HG03469 (cell line): Measurements from ENCODE around the gene VN1R2.
"Not testable (repeated sequence)": the region's sequence is repeated elsewhere in the genome, so short reads cannot be mapped to it uniquely, and the experiment has no call there.

ENCODE experiments used
- ATAC-seq: cut with Tn5 transposase; IDR thresholded peaks from one replicate; pipeline ENCODE4 v1.9.1; 2021; ENCODE audit warnings: mild to moderate bottlenecking, moderate library complexity, moderate number of reproducible peaks; ENCODE audit not compliant: unreplicated experiment

The VN1R2 gene, protein sequence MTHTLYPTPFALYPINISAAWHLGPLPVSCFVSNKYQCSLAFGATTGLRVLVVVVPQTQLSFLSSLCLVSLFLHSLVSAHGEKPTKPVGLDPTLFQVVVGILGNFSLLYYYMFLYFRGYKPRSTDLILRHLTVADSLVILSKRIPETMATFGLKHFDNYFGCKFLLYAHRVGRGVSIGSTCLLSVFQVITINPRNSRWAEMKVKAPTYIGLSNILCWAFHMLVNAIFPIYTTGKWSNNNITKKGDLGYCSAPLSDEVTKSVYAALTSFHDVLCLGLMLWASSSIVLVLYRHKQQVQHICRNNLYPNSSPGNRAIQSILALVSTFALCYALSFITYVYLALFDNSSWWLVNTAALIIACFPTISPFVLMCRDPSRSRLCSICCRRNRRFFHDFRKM

DNA sequence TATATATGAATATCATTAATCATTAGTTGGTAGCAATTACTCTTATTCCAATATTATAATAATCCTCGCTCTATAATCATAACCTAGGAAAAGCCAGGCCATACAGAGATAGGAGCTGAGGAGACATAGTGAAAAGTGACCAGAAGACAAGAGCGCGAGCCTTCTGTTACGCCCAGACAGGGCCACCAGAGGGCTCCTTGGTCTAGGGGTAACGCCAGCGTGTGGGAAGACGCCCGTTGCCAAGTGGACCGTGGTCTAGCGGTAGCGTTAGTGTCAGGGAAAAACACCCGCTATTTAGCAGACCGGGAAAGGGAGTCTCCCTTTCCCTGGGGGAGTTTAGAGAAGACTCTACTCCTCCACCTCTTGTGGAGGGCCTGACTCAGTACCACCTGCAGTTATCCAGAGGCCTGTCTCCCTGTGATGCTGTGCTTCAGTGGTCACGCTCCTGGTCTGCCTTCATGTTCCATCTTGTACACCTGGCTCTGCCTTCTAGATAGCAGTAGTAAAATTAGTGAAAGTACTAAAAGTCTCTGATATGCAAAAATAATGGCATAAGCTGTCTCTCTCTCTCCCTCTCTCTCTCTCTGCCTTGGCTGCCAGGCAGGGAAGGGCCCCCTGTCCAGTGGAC is at the start of gene VN1R2:
VN1R2 (plus strand) TSS at position 578 of the 628 bp plus-strand sequence. CDS start 84 bp downstream, outside the sequence.
- ATAC-seq, result not testable (repeated sequence)

DNA sequence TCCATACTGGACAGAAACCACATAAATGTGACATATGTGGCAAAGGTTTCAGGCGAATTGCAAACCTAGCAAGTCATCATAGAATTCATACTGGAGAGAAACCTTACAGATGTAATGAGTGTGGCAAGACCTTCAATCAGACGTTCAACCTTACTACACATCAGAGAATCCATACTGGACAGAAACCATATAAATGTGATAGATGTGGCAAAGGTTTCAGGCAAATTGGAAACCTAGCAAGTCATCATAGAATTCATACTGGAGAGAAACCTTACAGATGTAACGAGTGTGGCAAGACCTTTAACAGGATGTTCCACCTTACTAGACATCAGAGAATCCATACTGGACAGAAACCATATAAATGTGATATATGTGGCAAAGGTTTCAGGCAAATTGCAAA is 46.5 kb upstream of the VN1R2 start:
- ATAC-seq, result not testable (repeated sequence)

DNA sequence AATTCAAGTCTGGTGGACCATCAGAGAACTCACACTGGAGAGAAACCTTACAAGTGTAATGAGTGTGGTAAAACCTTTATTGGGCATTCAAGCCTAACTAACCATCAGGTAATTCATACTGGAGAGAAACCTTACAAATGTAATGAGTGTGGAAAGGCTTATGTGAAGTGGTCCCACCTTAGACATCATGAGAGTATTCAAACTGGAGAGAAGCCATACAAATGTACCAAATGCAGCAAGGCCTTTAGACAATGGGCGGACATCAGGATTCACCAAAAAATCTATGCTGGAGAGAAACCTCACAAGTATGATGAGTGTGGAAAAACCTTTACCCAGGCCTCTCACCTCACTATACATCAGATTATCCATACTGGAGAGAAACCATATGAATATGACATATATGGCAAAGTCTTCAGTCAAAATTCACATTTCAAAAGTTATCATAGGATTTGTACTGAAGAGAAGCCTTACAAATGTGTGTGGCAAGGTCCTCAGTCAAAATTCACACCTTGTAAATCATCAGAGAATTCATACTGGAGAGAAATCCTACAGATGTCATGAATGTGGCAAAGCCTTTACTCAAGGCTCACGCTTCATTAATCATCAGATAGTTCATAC is 45.3 kb upstream of the VN1R2 start:
- ATAC-seq, result no peak

DNA sequence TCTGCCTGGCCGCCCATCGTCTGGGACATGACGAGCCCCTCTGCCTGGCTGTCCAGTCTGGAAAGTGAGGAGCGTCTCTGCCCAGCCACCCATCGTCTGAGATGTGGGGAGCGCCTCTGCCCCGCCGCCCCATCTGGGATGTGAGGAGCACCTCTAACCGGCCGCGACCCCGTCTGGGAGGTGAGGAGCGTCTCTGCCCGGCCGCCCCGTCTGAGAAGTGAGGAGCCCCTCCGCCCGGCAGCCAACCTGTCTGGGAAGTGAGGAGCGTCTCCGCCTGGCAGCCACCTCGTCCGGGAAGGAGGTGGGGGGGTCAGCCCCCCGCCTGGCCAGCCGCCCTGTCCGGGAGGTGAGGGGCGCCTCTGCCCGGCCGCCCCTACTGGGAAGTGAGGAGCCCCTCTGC is 35.4 kb upstream of the VN1R2 start:
- not testable (repeated sequence) for ATAC-seq

DNA sequence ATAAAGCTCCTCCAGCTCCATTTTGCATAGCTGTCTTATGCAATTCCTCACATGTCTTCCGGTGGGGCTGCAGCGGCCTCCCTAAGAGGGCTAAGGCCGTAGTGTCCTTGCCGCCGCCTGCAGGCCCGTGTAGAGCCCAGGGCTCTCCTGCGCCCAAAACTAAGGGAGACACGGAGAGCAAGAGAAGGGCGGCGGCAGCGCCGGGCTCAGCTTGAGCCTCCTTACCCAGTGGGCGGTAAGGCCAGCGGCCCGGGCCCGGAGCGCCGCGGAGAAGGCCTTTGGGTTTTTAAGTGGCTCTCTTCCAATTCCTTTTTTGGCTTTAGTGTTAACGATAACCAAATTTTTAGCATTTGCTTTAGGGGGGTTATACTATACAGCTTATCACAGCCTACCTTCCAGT is 33.5 kb upstream of the VN1R2 start:
- ATAC-seq, result no peak

DNA sequence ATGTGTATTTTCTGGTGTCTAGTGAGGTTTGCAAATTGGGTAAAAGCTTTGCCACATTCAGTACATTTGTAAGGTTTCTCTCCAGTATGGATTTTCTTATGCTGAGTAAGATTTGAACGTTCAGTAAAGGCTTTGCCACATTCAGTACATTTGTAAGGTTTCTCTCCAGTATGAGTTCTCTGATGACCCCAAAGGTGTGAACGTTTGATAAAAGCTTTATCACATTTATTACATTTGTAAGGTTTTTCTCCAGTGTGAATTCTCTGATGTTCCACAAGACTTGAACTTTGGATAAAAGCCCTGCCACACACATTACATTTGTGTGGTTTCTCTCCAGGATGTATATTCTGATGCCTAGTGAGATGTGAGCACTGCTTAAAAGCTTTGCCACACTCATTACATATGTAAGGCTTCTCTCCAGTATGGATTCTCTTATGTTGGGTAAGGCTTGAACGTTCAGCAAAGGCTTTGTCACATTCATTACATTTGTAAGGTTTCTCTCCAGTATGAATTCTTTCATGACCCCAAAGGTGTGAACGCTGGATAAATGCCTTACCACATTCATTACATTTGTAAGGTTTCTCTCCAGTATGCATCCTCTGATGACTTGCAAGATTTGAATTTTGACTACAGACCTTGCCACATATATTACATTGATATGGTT is 20.8 kb upstream of the VN1R2 start:
- ATAC-seq, result no peak

DNA sequence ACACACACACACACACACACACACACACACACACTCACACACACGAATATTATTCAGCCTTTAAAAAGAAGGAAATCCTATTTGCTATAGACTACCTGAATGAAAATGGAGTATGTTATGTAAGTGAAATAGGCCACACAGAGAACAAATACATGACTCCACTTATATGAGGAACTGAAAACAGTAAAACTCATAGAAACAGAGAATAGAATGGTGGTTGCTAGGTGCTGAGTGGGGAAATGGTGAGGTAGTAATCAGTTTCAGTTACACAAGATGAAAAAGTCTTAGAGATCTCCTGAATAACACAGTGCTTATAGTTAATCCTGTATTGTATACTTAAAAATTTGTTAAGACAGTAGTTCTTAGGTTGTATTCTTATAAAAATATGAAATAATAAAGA is 11.6 kb upstream of the VN1R2 start:
- no peak for ATAC-seq

DNA sequence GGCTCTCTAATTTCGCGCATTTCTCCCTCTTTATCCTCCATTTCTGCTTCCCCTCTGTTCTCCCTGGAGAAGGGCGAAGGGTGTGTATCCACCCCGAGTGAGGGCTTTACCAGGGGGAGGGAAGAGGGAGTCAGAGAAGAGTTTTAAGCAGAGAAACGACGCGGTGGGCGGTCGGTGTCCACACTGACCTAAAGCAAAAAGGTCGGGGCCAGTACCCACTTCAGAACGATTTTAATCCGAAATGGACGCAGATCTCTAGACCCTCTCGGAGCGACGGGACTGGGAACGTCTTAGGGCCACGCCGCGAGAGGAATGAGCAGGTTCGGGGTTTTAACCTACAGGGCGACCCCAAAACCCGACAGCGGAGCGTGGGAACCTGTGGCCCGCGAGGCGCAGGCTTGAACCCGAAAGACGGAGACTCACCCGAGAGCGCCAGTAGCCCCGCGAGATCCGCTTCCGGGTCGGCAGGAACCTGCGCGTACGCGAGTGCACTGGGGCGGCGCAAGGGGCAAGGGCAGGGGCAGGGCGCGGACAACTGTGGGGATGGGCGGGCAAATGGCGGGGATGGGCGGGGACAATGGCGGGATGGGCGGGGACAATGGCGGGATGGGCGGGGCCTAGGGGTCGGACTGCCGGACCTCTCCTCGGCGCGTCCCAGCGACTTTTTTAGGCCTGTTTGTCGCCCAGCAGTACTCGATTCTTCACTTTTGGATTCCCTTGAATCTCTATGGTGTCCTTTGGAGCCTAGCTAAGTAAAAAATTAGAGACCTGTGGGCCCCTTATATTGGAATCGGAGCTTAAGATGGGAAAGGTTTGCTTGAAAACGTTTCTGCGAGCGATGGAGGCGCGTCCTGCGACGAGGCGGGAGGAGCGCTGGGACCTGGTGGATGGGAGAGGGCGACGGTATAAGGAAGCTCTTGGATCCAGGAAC is 3.4 kb upstream of the VN1R2 start, which contains the start of gene ZNF677:
ZNF677 (minus strand) TSS at position 463 of the 931 bp plus-strand sequence. CDS start 3,323 bp downstream, outside the sequence.
- no peak for ATAC-seq

DNA sequence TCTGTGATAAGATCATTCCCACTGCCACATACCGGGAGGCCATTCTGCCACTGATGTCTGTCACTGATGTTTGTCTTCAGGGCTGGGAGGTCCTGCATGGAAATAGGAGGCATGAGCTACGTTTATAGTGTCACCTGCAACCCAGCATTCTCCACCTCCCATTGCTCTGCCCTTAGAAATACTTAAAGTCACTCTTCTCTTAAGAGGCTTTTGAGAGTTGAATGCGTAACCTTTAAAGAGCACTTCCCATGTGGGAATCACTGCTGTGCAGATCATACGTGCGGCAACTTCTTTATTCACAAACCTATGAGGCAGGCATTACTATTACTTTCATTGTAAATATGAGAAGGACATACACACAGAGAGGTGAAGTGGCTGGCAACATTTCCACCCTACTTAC is 9.5 kb downstream of the VN1R2 start, which contains the start of gene VN1R4:
VN1R4 (minus strand) TSS at position 101 of the 400 bp plus-strand sequence; CDS start at position 43, 58 bp downstream.
- ATAC-seq, result not testable (repeated sequence)

DNA sequence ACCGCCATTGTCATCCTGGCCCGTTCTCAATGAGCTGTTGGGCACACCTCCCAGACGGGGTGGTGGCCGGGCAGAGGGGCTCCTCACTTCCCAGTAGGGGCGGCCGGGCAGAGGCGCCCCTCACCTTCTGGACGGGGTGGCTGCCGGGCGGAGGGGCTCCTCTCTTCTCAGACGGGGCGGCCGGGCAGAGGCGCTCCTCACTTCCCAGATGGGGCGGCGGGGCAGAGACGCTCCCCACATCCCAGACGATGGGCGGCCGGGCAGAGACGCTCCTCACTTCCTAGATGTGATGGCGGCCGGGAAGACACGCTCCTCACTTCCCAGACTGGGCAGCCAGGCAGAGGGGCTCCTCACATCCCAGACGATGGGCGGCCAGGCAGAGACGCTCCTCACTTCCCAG is 11.8 kb downstream of the VN1R2 start:
- ATAC-seq, result not testable (repeated sequence)

DNA sequence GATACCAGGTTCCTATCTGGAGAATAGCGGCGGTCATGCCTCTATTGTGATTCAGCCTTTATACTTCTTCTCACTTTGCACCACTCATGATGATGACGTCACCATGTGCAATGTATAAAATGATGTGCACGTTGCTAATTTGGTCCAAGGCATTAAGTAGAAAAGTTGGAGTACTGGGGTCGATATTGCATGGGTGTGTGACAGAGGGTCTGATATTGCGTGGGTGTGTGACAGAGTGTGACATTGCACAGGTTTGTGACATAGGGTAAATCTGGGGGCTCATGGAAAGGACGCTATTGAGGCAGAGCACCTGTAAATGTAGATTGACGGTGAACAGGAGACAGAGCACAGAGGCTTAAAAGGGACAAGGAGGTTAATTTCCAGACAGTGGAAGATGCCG is 14.0 kb downstream of the VN1R2 start:
- no peak for ATAC-seq

DNA sequence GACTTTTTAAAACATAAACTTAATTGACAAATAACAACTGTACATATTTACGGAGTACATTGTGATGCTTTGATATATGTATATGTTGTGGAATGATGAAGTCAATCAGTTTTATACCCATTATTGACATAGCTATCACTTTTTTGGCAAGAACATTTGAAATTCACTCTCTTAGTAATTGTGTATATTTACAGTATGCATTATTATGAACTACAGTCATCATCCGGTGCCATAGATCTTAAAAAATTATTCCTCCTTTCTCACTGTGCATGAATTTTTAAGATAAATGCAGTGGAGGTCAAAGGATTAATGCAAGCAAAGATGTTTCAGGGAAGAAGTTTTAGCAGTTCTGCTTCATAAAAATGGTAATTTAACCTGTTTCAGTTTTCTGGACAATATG is 17.4 kb downstream of the VN1R2 start:
- ATAC-seq, result no peak

DNA sequence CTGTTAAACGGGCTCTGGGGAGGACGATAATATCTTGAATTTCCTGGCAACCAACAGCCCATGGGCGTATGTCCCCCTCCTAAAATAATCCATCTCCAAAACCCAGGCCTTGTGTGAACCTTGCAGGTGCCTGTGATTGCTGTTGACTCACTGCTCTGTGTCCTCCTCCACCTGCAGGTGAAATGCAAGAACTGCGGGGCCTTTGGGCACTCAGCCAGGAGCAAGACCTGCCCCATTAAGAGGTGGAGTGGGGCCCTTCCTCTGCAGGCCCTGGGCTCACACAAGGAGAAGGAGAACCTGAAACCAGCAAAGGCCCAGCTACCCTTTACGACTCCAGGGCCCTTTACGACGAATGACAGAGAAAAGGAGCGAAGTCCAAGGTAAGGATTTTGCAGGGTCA is 23.9 kb downstream of the VN1R2 start:
- not testable (repeated sequence) for ATAC-seq

DNA sequence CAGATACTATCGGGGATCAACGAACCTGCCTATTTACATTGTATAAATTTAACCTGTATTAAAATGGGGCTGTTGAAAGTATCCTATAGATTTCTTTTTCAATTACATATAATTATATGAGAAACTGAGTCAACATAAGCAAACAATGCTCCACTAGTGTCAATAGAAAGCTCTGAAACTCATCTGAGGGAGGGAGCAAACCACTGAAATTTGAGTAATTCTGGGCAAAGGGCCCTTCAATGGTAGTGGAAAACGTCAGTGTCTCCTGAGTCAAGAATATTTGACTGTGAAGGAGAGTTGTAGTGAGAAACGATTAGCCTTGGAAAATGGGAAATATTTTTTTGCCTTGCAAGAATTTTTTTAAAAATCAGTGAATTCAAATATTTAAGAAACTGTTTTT is 27.0 kb downstream of the VN1R2 start:
- ATAC-seq, result no peak

DNA sequence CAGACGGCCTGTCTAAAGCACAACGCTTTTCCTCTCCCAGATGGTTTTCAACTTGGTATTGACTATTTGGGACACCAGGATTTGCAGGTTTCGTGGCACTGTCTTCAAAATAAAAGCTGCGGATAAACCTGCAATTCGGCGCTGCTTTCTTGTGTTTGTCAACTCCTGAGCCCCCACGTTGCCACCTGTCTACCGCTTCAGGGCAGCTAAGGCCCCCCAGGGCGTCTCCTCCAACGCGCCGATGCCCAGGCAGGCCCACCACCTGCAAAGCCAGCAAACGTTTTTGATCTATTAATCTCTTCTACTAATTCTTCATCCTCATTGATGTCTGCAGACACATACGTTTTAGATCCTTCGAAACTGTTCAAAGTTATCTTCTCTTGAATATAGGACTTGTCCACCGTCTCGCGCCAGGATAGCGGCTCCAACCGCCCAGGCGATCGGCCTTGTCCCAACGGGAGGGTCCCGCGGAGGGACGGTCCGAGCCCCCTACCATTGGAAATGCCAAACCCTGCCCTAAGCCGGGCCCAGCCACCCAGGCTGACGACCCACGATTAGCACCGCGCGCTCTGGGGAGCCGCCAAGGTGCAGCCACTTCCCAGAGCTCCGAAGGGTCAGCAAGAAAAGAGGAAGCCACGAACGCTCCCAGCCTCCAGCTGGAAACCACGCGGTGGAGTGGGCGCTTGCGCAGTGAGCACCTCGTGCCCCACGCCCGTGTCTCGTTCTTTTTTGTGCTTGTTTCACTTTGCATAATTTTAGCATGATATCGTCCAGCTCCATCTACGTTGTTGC is 32.9 kb downstream of the VN1R2 start:
- ATAC-seq, result no peak

DNA sequence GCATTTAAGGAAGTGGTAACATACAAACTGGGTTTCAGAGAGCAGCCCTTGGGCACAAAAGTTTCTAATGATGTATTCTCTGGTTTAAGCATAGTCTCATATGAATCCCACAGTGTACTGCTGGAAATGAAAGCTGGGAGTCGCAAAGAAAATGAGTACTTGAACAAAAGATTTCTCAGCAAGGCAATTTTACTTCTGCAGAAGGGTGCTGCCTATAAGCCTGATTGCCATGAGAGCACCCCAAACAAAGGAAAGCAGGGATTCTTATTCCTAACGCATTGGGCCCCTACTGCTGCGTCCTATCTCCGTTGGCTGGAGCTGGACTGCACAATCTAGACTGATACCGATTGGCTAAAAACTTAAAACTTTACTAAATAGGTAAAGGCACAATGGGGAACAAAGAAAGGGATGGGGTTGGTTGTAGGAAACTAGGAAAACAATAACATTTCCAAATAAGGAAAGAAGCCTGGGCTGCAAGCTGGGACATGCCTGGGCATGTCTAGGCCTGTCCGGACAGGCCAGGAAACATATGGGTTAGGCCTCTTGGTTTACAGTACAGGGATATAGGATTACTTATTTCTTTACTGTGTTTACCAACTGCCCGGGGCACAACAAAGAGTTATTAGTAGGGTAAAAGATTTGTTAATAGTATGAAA is 36.8 kb downstream of the VN1R2 start:
- no peak for ATAC-seq

DNA sequence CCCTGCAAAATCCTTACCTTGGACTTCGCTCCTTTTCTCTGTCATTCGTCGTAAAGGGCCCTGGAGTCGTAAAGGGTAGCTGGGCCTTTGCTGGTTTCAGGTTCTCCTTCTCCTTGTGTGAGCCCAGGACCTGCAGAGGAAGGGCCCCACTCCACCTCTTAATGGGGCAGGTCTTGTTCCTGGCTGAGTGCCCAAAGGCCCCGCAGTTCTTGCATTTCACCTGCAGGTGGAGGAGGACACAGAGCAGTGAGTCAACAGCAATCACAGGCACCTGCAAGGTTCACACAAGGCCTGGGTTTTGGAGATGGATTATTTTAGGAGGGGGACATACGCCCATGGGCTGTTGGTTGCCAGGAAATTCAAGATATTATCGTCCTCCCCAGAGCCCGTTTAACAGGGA is 43.2 kb downstream of the VN1R2 start:
- ATAC-seq, result not testable (repeated sequence)

DNA sequence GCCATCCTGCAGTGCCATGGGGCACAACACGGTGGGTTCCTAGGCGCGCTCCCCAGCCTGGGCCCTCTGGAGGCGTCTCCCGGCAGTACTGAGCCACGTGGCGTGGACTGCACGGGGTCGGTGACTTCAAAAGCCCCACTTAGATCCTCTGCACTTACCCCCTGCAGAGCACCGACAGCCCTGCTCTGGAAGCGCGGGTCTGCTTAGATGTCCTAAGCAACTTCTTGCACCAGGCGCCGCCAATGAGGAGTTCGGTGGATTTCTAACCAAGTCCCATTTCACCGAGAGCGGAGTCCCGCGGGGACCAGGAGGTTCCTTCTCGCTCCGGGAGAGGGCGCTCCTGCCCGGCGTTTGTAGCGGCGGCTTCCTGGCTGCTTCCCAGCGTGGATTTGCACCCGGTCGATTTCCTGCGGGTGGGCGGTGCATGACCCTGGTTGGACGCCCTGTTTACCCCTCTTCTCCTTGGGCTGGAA is 50.3 kb downstream of the VN1R2 start:
- no peak for ATAC-seq
